IMR-90 (cell line): Measurements from ENCODE around the gene BRSK1.

Source experiments
- CEBPB ChIP-seq: IDR thresholded peaks from 2 replicates; pipeline ENCODE4 v1.6.1; 2012; ENCODE audit warnings: low read depth, low read length, improper control_type of control experiment
- POLR2A ChIP-seq: IDR thresholded peaks from 2 replicates; pipeline ENCODE4 v1.6.1; 2012; ENCODE audit warnings: mild to moderate bottlenecking, low read depth, low read length
- RCOR1 ChIP-seq: IDR thresholded peaks from 2 replicates; pipeline ENCODE4 v1.6.1; 2012; ENCODE audit warnings: mild to moderate bottlenecking, low read length, improper control_type of control experiment; ENCODE audit not compliant: insufficient replicate concordance
- TF ChIP-seq, protein P1 (sequence below): conservative IDR thresholded peaks from 2 replicates; pipeline ENCODE4 v1.5.1; 2012; ENCODE audit warnings: mild to moderate bottlenecking, low read depth, low read length, improper control_type of control experiment

DNA sequence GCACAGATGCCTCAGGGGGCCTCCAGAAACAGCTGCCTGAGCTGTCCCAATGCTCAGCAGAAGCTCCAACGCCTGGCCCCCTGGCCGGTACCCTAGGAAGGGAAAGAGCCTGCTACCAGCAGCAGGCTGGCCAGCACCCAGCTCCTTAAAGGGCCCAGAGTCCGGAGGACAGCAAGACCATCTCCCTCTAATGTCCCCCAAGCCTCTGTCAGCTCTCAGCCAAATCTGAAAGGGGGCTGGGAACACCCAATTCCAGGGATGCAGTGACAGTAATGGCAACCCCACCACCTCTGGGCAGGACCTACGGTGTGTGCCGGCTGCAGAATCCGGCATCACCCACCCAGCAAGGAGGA lies 29.2 kb upstream of the BRSK1 start:
- TF ChIP-seq CEBPB, result no peak
- TF ChIP-seq, protein P1, sequence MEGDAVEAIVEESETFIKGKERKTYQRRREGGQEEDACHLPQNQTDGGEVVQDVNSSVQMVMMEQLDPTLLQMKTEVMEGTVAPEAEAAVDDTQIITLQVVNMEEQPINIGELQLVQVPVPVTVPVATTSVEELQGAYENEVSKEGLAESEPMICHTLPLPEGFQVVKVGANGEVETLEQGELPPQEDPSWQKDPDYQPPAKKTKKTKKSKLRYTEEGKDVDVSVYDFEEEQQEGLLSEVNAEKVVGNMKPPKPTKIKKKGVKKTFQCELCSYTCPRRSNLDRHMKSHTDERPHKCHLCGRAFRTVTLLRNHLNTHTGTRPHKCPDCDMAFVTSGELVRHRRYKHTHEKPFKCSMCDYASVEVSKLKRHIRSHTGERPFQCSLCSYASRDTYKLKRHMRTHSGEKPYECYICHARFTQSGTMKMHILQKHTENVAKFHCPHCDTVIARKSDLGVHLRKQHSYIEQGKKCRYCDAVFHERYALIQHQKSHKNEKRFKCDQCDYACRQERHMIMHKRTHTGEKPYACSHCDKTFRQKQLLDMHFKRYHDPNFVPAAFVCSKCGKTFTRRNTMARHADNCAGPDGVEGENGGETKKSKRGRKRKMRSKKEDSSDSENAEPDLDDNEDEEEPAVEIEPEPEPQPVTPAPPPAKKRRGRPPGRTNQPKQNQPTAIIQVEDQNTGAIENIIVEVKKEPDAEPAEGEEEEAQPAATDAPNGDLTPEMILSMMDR, result no peak
- no peak for TF ChIP-seq RCOR1
- TF ChIP-seq POLR2A, result no peak
